Skeletal muscle cell (primary cell): Measurements from ENCODE around the gene COL4A1.

Experiments
- DNase-seq: peaks from one replicate; pipeline ENCODE4 v3.0.0-alpha.2; 2010; ENCODE audit warnings: low read depth
- H3K4me3 ChIP-seq: 2 replicates; pipeline ENCODE4 v1.5.1; 2011; ENCODE audit warnings: low read depth, mild to moderate bottlenecking, control low read depth, low read length, moderate library complexity

Gene COL4A1

DNA sequence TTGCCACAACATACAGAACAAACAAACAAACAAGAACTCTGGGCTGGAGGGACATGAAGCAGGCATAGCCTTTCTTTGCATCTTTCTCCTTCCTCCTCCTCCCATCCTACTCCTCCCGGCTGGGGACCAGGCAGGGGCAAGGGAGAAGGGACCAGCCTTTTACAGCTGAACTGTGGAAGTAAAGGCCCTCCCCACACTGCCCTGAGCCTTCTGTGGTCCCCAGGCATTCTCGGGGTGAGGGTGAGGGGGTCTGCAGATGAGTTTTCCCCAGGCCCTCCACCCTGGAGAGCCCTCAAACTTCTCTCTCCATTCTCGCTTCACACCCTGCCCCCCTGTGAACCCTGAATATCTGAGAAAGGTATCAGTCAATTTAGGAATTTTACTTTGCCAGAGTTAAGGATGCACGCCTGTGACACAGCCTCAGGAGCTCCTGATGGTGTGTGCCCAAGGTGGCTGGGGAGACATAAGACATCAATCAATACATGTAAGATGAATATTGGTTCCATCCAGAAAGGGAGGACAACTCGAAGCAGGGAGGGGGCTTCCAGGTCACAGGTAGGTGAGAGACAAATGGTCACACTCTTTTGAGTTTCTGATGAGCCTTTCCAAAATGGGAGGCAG is 170.9 kb downstream of the COL4A1 start:
- no peak overlapping the region for H3K4me3 ChIP-seq
- DNase-seq: no peak

DNA sequence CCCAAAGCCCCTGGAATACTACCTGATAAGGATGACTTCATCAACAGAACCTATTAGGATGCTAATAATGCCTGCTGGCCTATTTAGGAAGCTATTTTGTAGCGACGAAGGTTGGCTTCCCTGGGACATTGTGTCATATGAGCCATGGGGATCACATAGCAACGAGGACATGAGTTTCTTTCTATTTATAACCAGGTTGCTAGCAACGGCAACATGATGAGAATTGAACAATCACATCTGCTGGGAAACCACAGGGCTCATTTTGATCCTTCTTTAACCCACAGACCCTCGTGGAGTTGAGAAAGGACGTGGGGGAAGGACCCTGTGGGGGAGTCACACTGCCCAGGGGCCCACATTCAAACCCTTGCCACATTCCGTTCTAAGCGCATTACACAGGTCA is 172.2 kb downstream of the COL4A1 start:
- no peak overlapping the region for H3K4me3 ChIP-seq
- DNase-seq: no peak

DNA sequence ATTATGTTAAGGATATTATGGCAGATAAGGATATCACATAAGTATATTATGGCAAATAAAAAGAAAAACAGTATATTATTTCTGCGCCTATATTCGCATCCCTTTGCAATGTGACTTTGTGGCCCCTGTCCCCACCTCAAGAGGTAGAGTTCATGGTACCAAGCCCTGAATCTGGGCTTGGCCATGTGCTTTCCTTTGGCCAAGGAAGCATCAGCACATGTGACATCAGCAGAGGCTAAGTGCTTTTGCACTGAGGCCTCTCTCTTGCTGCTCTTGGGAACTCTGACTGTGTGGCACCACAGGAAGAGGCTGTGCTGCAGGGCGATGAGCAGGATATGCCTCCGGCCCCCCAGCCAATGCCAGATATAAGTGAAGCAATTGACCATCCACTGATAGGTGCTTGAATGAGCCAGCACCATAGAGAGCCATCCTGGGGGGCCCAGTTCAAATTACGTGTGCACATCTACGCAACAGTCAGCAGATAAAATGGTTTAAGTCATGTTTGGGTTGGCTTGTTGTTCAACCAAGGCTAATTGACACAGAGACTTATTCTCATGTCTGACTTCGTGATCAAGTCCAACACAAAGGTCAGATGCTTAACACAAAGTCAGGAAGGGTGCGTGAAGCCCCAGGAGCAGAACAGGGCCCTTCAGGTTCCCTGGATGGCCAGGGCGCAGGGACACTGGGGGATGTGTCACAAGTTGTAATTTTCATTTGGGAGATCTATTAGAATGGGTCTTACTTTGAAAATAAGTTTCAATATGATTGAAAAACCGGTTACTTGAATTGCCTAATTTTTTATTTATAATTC is 173.3 kb downstream of the COL4A1 start:
- H3K4me3 ChIP-seq: no peak overlapping the region
- no peak for DNase-seq

DNA sequence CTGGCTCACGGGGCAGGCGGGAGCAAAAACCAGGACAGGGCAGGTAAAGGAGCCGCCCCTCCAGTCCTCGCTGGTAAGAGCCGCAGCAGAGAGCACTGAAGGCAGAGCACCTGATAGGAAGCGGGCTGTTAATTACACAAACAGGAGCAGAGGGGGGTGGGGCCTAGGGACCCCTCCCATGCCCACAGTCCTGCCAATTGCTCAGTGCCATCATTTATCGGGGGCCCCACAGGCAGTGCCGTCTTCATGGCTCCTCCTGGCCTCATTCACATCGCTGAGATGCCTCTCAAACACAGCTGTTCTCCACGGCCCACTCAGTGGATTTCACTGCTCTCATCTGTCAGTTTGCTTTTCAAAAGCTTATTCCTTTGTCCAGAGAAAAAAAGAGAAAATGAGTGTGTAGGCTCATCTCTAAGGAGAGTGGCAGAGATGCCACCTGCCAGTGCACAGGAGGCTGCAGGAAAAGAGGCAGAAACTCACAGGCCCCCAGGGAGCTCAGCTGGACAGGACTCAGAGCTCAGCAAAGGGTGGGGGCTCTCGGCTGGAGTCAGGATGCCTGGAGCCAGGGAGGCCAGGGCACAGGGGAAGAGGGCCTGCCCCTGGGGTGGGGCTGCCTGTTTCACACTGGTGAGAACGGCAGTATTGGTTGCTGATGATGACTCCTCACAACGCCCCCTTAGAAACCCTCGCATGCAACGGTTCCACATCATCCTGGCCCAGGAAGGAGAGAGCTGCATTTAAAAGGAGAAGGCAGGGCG is 174.6 kb downstream of the COL4A1 start:
- no peak for DNase-seq
- no peak overlapping the region for H3K4me3 ChIP-seq

DNA sequence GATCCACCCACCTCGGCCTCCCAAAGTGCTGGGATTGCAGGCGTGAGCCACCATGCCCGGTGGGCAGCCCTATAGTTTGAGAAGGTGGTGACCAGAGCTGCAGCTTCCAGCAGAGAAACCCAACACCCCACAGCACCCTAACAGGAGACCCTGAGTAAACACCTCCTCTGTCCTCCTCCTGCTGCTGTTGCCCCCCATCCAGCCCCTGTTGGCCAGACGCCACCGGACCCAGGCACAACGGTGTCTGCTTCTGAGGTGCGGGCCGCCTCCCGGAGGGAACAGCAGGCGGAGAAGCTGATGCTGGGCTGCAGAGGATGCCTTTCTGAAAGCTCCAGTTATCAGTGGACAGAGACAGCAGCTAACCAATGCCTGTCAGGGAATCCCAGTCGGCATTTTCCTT is 175.5 kb downstream of the COL4A1 start:
- no peak for DNase-seq
- H3K4me3 ChIP-seq: no peak overlapping the region

DNA sequence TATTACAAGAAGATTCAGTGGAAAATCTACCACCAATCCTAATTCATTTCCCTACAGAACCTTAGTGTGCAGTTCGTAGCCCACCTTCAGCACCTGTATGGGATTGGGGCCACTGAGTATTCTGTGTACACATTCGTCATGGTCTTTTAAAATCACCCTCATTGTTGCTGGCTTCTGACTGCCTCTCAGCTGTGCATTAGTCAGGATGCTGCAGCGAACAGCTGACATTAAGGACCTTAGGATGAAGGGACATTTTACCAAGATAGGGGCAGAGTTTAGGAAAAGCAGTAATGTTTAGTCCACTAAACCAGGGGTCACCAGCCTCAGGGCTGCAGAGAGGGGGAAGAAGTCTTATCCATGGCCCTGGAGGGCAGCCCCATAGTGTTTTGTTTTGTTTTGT is 176.5 kb downstream of the COL4A1 start:
- no peak overlapping the region for H3K4me3 ChIP-seq
- no peak for DNase-seq

DNA sequence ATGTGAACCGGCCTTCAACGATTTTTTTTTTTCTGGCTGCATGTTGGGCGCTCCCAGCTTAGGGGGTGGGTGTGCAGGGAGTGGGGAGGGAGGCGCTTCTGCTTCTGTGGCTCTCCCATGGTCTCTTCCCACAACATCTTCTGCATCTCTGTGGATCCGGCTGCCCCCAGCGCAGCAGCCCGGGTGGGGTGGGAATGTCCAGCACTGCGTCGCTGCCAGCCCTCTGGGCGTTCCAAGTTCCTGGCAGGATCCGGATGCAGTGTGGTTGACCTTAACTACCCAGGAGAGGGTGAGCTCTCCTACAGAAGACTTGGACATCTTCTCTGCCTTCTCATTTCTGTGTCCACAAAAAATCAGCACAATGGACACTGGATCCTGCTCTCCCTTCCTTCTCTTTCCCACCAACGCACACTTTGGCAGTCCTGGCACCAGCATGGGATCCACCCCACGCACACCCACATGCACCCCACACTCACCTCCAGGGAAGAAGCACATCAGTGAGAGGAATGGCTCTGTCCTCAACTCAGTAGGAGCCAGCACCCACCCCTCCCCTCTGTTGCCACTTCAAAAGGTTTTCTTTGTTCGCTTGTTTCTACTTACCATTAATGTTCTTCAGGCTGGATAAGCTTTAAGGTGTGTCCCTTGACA is 177.3 kb downstream of the COL4A1 start:
- DNase-seq: no peak
- no peak overlapping the region for H3K4me3 ChIP-seq

DNA sequence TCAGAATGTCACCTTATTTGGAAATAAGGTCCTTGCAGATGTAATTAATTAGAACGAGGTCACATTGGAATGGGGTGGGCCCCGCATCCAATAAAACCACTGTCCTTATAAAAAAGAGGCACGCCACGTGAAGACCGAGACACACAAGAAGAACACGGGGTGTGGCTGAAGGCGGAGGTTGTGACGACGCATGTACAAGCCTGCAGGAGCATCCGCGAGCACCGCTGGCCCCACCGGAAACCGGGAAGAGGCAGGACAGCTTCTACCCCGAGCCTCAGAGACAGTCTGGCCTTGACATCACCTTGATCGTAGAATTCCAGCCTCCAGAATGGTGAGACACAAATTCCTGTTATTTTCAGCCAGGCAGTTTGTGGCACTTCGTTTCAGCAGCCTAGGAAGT is 177.9 kb downstream of the COL4A1 start:
- no peak for DNase-seq
- no peak overlapping the region for H3K4me3 ChIP-seq

DNA sequence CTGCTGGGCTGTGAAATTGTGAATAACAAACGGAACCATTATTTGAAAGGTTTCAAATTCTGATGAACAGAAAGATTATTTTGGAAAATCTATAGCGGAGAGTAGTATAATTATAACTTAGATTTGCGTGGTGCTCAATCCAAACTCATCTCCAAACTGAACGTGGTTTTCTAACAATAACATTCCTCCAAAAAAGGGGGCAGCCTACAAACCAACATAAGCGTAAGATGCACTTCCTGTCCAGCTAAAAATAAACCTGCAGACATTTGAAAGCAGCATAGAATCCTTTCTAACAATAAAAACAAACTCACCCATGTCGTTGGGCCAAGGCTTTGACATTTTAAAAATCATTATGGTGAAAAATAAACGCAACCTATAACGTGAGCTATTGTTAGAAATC is 178.4 kb downstream of the COL4A1 start:
- no peak for DNase-seq
- no peak overlapping the region for H3K4me3 ChIP-seq

DNA sequence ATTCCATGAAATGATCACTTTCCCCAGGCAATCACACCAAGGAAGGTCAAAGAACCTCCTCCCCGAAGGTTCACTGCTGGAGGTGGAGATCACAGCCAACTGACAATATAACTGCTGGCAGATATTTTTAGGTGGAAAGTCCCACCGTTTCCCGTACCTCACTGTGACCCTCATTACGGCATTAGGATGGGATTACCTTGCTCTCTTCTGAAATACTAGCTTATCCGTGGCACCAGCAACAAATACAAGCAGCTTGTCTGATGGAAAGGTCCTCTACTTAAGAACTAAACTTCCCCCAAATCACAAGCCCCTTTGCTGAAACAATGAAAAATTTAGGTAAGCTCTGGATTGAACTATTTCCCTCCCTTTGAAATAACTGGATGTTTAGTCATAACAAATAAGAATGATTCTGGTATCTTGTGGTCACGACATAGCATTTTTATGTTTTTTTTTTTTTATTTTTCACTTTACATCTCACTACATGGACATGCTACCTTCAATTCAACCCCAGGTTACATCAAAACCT is 178.9 kb downstream of the COL4A1 start:
- no peak for DNase-seq
- no peak overlapping the region for H3K4me3 ChIP-seq

DNA sequence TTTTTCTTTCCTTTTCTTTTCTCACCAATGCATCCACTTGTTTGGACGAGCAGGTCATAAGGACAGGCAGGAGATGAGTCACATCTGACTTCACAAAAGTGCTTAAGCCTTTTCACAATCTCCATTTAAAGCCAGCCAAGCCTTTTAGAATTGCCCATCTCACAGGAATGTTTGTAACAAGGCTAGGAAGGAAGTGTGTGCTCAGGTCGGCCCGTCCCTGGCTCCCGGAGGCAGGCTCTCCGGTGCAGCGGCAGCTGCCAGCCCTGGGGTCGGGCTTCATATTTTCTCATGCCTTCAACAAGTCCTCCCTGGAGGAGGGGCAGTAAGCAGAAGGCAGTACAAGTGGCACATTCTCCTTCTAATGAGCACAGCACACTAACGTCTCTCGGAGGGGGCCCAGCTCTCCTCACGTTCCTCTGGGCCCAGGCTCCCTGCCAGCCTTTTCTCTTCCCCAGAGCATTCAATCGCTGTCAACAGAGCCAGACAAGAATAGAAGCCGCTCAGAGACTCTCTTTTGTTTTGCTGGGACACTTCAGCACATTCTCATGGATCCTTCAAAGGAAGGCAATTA is 180.5 kb downstream of the COL4A1 start:
- H3K4me3 ChIP-seq: peak overlapping the region; percentile 3
- peak; percentile 91 for DNase-seq

DNA sequence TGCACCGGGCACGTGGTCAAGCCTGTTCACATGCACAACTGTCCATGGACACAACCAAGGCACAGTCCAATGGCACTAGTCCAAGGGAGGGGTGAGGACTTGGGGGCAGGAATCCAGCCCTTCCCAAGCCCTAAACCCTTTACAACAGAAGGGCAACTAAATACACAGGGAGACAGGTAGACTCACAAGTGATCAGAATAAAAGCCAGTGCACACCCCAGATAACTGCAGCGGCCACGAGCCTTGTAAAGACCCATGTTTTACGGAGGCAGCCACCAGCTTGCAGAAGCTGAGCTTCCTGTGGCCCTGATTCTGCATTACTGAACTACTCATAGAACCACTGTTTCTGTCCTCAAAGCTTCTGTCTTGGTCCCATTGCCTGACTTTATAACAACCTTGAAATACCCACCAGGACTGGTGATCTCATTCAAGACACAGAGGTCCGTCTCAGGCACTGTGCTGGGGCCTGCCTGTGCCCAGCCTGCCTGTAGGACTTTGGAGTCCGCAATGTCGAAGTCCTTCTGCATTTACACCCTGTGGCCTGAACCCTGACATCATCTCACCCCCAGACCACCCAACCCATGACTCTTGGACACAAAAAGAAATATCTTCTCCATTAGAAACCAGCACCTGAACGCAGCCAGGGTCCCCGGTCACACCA is 181.2 kb downstream of the COL4A1 start:
- no peak overlapping the region for H3K4me3 ChIP-seq
- DNase-seq: no peak

DNA sequence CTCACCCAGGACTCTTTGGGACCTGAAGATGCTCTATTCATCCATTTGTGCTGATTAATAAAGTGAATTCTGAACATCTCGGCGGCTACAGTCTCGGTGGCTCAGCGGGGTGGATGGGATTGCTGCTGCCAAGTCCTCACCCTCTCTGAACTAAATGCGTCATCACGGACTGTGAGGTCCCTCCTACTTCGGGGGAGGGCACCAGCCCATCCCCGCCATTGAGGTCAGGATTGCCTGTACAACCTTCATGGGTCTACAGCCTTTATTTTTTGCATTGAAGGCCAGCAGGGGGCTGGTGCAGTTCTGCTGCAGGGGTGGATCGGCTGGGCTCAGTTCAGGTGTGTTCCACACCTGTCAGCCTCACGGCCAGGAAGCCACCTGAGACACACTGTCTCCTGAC is 181.8 kb downstream of the COL4A1 start:
- DNase-seq: no peak
- H3K4me3 ChIP-seq: no peak overlapping the region

DNA sequence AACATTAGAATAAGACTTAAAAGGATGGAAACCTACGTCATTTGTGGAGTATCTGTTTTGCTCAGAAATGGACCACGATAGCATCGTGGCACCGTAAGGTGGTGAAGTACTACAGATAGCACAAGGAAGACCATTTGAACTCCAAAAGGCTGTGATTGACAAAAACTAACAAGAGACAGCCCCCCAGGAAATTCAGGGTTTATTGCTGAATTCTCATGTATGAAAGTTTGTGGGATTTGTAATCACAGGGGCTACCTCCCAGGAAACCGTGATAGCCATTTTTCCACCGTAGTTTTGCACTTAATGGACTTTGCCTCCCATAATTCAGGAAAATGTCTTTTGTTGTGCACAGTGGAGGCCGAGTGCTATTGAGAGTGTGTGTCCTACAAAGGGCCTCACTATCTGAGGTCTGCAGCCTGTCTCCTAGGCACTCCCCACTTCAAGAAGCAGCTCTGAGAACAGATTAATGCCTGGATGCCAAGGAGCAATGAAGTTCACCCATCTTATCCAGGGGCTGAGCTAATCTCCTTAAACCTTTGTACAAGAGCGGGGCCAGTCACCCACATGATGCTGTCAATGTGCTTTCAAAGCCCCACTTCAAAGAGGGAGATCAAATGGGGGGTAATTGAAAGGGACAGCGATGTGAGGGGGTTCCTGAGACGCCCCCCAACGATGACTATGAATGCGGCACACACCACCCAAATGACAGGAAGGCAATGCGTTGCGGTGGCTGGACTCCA is 182.6 kb downstream of the COL4A1 start:
- no peak overlapping the region for H3K4me3 ChIP-seq
- no peak for DNase-seq

DNA sequence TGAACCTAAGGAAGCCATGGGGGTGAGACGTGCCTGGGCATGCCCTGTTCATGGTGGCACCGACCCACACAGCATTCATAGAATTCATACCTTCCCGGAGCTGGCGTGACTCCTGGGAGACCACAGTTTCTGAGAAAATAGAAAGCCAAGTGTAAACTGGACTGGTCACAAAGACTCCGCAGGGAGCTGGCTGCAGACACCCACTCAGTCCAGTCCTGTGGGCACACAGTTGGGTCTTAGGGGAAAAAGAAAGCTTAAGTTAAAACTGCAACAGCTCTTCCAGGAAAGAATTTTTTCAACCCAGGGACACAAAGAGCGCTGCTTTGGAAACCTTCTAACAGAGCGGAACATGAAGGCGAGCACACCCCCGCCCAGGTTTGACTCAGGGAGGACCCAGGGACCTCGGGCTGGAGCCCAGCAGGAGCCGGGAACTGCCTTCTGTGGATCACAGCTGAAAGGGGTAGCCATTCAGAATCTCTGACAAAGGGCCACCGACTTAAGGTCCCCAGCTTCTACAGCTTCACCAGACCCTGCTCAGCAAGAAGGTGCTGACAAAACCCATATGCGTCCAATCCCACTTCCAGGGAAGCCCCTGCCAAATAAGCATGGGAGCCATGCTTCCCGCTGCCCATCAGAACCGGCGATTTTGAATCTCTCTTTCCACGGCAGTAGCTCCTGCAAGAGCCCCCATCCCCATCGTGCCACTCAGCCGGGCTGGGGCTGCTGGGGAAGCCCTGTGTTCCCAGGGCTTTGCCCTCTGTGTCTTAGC is 183.7 kb downstream of the COL4A1 start:
- no peak for DNase-seq
- H3K4me3 ChIP-seq: no peak overlapping the region

DNA sequence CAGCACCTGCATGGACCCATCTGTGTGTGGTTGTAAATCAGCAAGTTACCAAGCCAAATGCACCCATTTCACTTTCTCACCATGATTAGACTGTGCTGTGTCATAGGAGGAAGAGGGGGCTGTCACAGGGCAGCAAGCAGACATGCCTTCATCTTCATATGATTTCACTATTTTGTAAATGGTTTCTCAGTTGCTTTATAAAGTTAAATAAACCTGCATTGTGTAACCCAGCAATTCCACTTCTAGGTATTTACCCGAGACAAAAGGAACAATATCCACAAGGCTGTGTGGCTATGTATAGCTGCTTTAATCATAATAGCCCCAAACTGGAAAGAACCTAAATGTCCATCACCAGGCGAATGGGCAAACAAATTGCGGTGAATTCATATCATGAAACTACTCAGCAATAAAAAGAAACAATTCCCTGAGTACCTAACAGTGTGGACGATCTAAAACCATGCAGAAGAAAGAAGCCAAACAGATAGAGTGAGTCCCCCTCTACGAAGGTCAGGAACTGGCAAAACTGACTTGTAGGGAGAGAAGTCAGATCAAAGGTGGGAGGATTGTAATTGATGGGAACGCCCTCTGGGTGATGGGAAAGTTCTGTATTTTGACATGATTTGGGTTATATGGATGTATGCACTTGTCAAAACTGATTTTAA is 185.4 kb downstream of the COL4A1 start:
- no peak for DNase-seq
- H3K4me3 ChIP-seq: no peak overlapping the region
